HG03432 (cell line): Measurements from ENCODE around the gene UIMC1.

ENCODE experiments used
- ATAC-seq: cut with Tn5 transposase; IDR thresholded peaks from one replicate; pipeline ENCODE4 v1.9.1; 2021; ENCODE audit warnings: mild to moderate bottlenecking, moderate library complexity; ENCODE audit not compliant: unreplicated experiment

UIMC1 gene

GRCh38 chr5:176906126-176906525 lies 100.5 kb downstream of the UIMC1 start:
- no peak for ATAC-seq

- ATAC-seq = no peak
These were observed 102.3 kb downstream of the UIMC1 start for GRCh38 chr5:176904276-176904675.

- ATAC-seq = no peak
These were observed 103.5 kb downstream of the UIMC1 start for GRCh38 chr5:176902911-176903664.

- no peak for ATAC-seq
These were observed 104.3 kb downstream of the UIMC1 start for GRCh38 chr5:176902102-176902814.

GRCh38 chr5:176901260-176902101 lies 105.1 kb downstream of the UIMC1 start:
- ATAC-seq = peak; percentile 70

- ATAC-seq = no peak
These were observed 105.8 kb downstream of the UIMC1 start for GRCh38 chr5:176900780-176901204.

- ATAC-seq = no peak
These were observed 106.4 kb downstream of the UIMC1 start for GRCh38 chr5:176899946-176900779.

- ATAC-seq = no peak
These were observed 107.2 kb downstream of the UIMC1 start, which contains the start of gene HK3 for GRCh38 chr5:176899296-176899891. Gene HK3, minus strand, starts transcription at chr5:176899346. Its CDS starts 3,187 bp downstream, at chr5:176896159.

- no peak for ATAC-seq
These were observed 109.3 kb downstream of the UIMC1 start for GRCh38 chr5:176897263-176897662.

GRCh38 chr5:176895831-176896230 lies 110.7 kb downstream of the UIMC1 start:
- ATAC-seq = no peak

GRCh38 chr5:176894298-176894697 lies 112.3 kb downstream of the UIMC1 start:
- ATAC-seq = no peak

GRCh38 chr5:176892663-176893062 lies 113.9 kb downstream of the UIMC1 start:
- no peak for ATAC-seq

GRCh38 chr5:176891331-176891958 lies 115.1 kb downstream of the UIMC1 start:
- no peak for ATAC-seq

- no peak for ATAC-seq
These were observed 115.9 kb downstream of the UIMC1 start for GRCh38 chr5:176890455-176891330.

- ATAC-seq = no peak
These were observed 117.0 kb downstream of the UIMC1 start for GRCh38 chr5:176889321-176890280.

GRCh38 chr5:176888865-176889165 lies 117.8 kb downstream of the UIMC1 start:
- no peak for ATAC-seq

GRCh38 chr5:176888016-176888864 lies 118.3 kb downstream of the UIMC1 start:
- ATAC-seq = no peak
